WTC11 (cell line): Measurements from ENCODE around the gene TMEM271. TPM values are rescaled to one million over a fixed set of nuclear protein-coding genes. Genes with fewer than 3 reads are reported as not detected.

Experiments
- ATAC-seq: fragments of 200-7000 bp; cut with Tn5 transposase; 2 replicates; pipeline ENCODE4 v1.10.0; 2021; ENCODE audit warnings: mild to moderate bottlenecking, moderate library complexity
- CTCF ChIA-PET: fragments of 300-600 bp; sonication (Branson Sonifier 250); formaldehyde crosslinking; loops from one replicate; lab custom pipeline; 2021; ENCODE audit warnings: antibody characterized with exemption; lab: Charles Lee
- POLR2A ChIA-PET: fragments of 350-600 bp; sonication (Branson Sonifier 250); formaldehyde crosslinking; loops from one replicate; lab custom pipeline; 2021; ENCODE audit warnings: antibody characterized with exemption; lab: Charles Lee
- DNase-seq: peaks from one replicate; pipeline ENCODE4 v3.0.0; 2021; ENCODE audit warnings: low spot score
- H3K27ac Mint-ChIP-seq: 2 replicates; pipeline ENCODE4 v1.8.0; 2021; ENCODE audit warnings: mixed read lengths
- H3K27me3 Mint-ChIP-seq: 2 replicates; pipeline ENCODE4 v1.8.0; 2021; ENCODE audit warnings: low read depth, mild to moderate bottlenecking, moderate library complexity, mixed read lengths
- H3K36me3 Mint-ChIP-seq: 2 replicates; pipeline ENCODE4 v1.8.0; 2021; ENCODE audit warnings: mixed read lengths
- H3K4me1 Mint-ChIP-seq: 2 replicates; pipeline ENCODE4 v1.8.0; 2022; ENCODE audit warnings: mixed read lengths
- H3K4me3 Mint-ChIP-seq: 2 replicates; pipeline ENCODE4 v1.8.0; 2021; ENCODE audit warnings: mild to moderate bottlenecking, moderate library complexity, mixed read lengths
- H3K9me3 Mint-ChIP-seq: 2 replicates; pipeline ENCODE4 v1.8.0; 2021; ENCODE audit warnings: mixed read lengths
- ELF4 ChIP-seq: sonication (generic); formaldehyde crosslinking; IDR thresholded peaks from 2 replicates; pipeline ENCODE4 v1.8.1; 2022; ENCODE audit warnings: low read depth, mild to moderate bottlenecking, moderate library complexity, missing genetic modification reagents
- FOXP1 ChIP-seq: sonication (generic); formaldehyde crosslinking; IDR thresholded peaks from 2 replicates; pipeline ENCODE4 v1.8.0; 2022; ENCODE audit warnings: missing genetic modification reagents, mild to moderate bottlenecking, moderate library complexity, borderline replicate concordance
- GRHL2 ChIP-seq: fragments of 250-450 bp; sonication (Bioruptor Pico); IDR thresholded peaks from 2 replicates; pipeline ENCODE4 v1.8.0; 2022; ENCODE audit warnings: mild to moderate bottlenecking, moderate library complexity; ENCODE audit not compliant: insufficient replicate concordance, severe bottlenecking
- JAZF1 ChIP-seq: fragments of 250-450 bp; sonication (Bioruptor Pico); IDR thresholded peaks from 2 replicates; pipeline ENCODE4 v1.9.0; 2021; ENCODE audit warnings: moderate library complexity, mild to moderate bottlenecking, inconsistent platforms
- KAT7 ChIP-seq: sonication (generic); formaldehyde crosslinking; IDR thresholded peaks from 2 replicates; pipeline ENCODE4 v1.8.1; 2023; ENCODE audit warnings: missing genetic modification reagents, mild to moderate bottlenecking, borderline replicate concordance
- RELA ChIP-seq: sonication (generic); formaldehyde crosslinking; IDR thresholded peaks from 2 replicates; pipeline ENCODE4 v1.8.1; 2022; ENCODE audit warnings: missing genetic modification reagents, mild to moderate bottlenecking, borderline replicate concordance
- SOX15 ChIP-seq: fragments of 250-450 bp; sonication (Bioruptor Pico); IDR thresholded peaks from 2 replicates; pipeline ENCODE4 v1.9.0; 2021; ENCODE audit warnings: mild to moderate bottlenecking
- SP1 ChIP-seq: sonication (generic); formaldehyde crosslinking; conservative IDR thresholded peaks from 2 replicates; pipeline ENCODE4 v1.8.1; 2022; ENCODE audit warnings: missing genetic modification reagents
- total RNA-seq: library from RNA; stranded (reverse); gene quantifications from 3 replicates; pipeline ENCODE4 v1.2.3, GENCODE V29; 2021
- TF ChIP-seq, protein P1 (sequence below): sonication (generic); formaldehyde crosslinking; IDR thresholded peaks from 2 replicates; pipeline ENCODE4 v1.8.1; 2023; ENCODE audit warnings: mild to moderate bottlenecking, missing genetic modification reagents, moderate library complexity
- TF ChIP-seq, protein P2 (sequence below): sonication (generic); formaldehyde crosslinking; conservative IDR thresholded peaks from 2 replicates; pipeline ENCODE4 v1.8.1; 2023; ENCODE audit warnings: mild to moderate bottlenecking, low read depth, missing genetic modification reagents, moderate library complexity
- TF ChIP-seq, protein P3 (sequence below): sonication (generic); formaldehyde crosslinking; IDR thresholded peaks from 2 replicates; pipeline ENCODE4 v1.8.0; 2022; ENCODE audit warnings: mild to moderate bottlenecking, missing genetic modification reagents
- TF ChIP-seq, protein P4 (sequence below): sonication (generic); formaldehyde crosslinking; IDR thresholded peaks from 2 replicates; pipeline ENCODE4 v1.8.1; 2022; ENCODE audit warnings: mild to moderate bottlenecking, missing genetic modification reagents, moderate library complexity, borderline replicate concordance
- TF ChIP-seq, protein P5 (sequence below): sonication (generic); formaldehyde crosslinking; IDR thresholded peaks from 2 replicates; pipeline ENCODE4 v1.8.0; 2023; ENCODE audit warnings: missing genetic modification reagents
- TF ChIP-seq, protein P6 (sequence below): fragments of 250-450 bp; sonication (Bioruptor Pico); IDR thresholded peaks from 2 replicates; pipeline ENCODE4 v1.9.0; 2021; ENCODE audit warnings: mild to moderate bottlenecking, borderline replicate concordance
- TF ChIP-seq, protein P7 (sequence below): sonication (generic); formaldehyde crosslinking; IDR thresholded peaks from 2 replicates; pipeline ENCODE4 v1.8.1; 2023; ENCODE audit warnings: mild to moderate bottlenecking, missing genetic modification reagents
- TF ChIP-seq, protein P8 (sequence below): sonication (generic); formaldehyde crosslinking; conservative IDR thresholded peaks from 2 replicates; pipeline ENCODE4 v1.8.1; 2022; ENCODE audit warnings: mild to moderate bottlenecking, missing genetic modification reagents

TMEM271 gene
- total RNA-seq, 1 experiment from 2014 or later: 0.31 TPM

DNA sequence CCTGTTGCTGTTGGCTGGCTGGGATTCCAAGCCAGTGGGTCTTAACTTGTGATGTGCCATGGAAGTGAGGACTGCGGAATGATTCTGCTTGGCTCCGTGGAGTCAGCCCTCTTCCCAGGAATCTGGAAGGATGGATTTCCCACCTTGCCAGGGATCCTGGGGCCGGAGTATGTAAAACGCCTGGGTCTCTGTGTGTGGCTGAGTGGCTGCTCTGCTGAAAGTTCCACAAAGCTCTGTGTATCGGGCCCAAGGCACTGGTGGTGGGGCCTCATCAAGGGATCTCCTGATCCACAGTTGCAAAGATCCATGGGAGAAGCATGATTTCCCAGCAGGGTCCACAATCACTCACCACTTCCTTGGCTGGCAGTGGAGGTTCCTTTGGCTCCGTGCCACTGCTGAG, 24.1 kb upstream of the TMEM271 start:
- POLR2A ChIA-PET: no interaction called here

More for the DNA sequence above, 24.1 kb upstream of the TMEM271 start:
- Mint-ChIP-seq H3K36me3 (no peaks in the 10 kb centered on the region), H3K9me3 (no peaks in the 10 kb centered on the region), H3K4me3 (no peak overlapping the region), H3K4me1 (peaks cover 6% of the 10 kb centered on the region), H3K27ac (no peak overlapping the region; the same call in 1 of the 2 replicates), H3K27me3 (peaks cover 8% of the 10 kb centered on the region)
- DNase-seq (no peak), ATAC-seq (no peak)
- TF ChIP-seq ELF4 (no peak), JAZF1 (CRISPR knock-in tag) (no peak), FOXP1 (CRISPR knock-in tag) (no peak), SP1 (CRISPR knock-in tag) (no peak), GRHL2 (CRISPR knock-in tag) (no peak), KAT7 (CRISPR knock-in tag) (no peak), RELA (CRISPR knock-in tag) (no peak), SOX15 (CRISPR knock-in tag) (no peak)
- TF ChIP-seq, protein P1, sequence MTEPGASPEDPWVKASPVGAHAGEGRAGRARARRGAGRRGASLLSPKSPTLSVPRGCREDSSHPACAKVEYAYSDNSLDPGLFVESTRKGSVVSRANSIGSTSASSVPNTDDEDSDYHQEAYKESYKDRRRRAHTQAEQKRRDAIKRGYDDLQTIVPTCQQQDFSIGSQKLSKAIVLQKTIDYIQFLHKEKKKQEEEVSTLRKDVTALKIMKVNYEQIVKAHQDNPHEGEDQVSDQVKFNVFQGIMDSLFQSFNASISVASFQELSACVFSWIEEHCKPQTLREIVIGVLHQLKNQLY (CRISPR knock-in tag): no peak
- TF ChIP-seq, protein P2, sequence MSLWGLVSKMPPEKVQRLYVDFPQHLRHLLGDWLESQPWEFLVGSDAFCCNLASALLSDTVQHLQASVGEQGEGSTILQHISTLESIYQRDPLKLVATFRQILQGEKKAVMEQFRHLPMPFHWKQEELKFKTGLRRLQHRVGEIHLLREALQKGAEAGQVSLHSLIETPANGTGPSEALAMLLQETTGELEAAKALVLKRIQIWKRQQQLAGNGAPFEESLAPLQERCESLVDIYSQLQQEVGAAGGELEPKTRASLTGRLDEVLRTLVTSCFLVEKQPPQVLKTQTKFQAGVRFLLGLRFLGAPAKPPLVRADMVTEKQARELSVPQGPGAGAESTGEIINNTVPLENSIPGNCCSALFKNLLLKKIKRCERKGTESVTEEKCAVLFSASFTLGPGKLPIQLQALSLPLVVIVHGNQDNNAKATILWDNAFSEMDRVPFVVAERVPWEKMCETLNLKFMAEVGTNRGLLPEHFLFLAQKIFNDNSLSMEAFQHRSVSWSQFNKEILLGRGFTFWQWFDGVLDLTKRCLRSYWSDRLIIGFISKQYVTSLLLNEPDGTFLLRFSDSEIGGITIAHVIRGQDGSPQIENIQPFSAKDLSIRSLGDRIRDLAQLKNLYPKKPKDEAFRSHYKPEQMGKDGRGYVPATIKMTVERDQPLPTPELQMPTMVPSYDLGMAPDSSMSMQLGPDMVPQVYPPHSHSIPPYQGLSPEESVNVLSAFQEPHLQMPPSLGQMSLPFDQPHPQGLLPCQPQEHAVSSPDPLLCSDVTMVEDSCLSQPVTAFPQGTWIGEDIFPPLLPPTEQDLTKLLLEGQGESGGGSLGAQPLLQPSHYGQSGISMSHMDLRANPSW (CRISPR knock-in tag): no peak
- TF ChIP-seq, protein P3, sequence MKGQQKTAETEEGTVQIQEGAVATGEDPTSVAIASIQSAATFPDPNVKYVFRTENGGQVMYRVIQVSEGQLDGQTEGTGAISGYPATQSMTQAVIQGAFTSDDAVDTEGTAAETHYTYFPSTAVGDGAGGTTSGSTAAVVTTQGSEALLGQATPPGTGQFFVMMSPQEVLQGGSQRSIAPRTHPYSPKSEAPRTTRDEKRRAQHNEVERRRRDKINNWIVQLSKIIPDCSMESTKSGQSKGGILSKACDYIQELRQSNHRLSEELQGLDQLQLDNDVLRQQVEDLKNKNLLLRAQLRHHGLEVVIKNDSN (CRISPR knock-in tag): no peak
- TF ChIP-seq, protein P4, sequence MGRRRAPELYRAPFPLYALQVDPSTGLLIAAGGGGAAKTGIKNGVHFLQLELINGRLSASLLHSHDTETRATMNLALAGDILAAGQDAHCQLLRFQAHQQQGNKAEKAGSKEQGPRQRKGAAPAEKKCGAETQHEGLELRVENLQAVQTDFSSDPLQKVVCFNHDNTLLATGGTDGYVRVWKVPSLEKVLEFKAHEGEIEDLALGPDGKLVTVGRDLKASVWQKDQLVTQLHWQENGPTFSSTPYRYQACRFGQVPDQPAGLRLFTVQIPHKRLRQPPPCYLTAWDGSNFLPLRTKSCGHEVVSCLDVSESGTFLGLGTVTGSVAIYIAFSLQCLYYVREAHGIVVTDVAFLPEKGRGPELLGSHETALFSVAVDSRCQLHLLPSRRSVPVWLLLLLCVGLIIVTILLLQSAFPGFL (CRISPR knock-in tag): no peak
- TF ChIP-seq, protein P5, sequence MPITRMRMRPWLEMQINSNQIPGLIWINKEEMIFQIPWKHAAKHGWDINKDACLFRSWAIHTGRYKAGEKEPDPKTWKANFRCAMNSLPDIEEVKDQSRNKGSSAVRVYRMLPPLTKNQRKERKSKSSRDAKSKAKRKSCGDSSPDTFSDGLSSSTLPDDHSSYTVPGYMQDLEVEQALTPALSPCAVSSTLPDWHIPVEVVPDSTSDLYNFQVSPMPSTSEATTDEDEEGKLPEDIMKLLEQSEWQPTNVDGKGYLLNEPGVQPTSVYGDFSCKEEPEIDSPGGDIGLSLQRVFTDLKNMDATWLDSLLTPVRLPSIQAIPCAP (CRISPR knock-in tag): no peak
- TF ChIP-seq, protein P6, sequence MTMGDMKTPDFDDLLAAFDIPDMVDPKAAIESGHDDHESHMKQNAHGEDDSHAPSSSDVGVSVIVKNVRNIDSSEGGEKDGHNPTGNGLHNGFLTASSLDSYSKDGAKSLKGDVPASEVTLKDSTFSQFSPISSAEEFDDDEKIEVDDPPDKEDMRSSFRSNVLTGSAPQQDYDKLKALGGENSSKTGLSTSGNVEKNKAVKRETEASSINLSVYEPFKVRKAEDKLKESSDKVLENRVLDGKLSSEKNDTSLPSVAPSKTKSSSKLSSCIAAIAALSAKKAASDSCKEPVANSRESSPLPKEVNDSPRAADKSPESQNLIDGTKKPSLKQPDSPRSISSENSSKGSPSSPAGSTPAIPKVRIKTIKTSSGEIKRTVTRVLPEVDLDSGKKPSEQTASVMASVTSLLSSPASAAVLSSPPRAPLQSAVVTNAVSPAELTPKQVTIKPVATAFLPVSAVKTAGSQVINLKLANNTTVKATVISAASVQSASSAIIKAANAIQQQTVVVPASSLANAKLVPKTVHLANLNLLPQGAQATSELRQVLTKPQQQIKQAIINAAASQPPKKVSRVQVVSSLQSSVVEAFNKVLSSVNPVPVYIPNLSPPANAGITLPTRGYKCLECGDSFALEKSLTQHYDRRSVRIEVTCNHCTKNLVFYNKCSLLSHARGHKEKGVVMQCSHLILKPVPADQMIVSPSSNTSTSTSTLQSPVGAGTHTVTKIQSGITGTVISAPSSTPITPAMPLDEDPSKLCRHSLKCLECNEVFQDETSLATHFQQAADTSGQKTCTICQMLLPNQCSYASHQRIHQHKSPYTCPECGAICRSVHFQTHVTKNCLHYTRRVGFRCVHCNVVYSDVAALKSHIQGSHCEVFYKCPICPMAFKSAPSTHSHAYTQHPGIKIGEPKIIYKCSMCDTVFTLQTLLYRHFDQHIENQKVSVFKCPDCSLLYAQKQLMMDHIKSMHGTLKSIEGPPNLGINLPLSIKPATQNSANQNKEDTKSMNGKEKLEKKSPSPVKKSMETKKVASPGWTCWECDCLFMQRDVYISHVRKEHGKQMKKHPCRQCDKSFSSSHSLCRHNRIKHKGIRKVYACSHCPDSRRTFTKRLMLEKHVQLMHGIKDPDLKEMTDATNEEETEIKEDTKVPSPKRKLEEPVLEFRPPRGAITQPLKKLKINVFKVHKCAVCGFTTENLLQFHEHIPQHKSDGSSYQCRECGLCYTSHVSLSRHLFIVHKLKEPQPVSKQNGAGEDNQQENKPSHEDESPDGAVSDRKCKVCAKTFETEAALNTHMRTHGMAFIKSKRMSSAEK (CRISPR knock-in tag): no peak
- TF ChIP-seq, protein P7, sequence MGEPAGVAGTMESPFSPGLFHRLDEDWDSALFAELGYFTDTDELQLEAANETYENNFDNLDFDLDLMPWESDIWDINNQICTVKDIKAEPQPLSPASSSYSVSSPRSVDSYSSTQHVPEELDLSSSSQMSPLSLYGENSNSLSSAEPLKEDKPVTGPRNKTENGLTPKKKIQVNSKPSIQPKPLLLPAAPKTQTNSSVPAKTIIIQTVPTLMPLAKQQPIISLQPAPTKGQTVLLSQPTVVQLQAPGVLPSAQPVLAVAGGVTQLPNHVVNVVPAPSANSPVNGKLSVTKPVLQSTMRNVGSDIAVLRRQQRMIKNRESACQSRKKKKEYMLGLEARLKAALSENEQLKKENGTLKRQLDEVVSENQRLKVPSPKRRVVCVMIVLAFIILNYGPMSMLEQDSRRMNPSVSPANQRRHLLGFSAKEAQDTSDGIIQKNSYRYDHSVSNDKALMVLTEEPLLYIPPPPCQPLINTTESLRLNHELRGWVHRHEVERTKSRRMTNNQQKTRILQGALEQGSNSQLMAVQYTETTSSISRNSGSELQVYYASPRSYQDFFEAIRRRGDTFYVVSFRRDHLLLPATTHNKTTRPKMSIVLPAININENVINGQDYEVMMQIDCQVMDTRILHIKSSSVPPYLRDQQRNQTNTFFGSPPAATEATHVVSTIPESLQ (CRISPR knock-in tag): no peak
- TF ChIP-seq, protein P8, sequence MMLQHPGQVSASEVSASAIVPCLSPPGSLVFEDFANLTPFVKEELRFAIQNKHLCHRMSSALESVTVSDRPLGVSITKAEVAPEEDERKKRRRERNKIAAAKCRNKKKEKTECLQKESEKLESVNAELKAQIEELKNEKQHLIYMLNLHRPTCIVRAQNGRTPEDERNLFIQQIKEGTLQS (CRISPR knock-in tag): no peak
- CTCF ChIA-PET: no interaction called here
